ENCODE measurements around the gene CCL18.
"Not testable (repeated sequence)": the region's sequence is repeated elsewhere in the genome, so short reads cannot be mapped to it uniquely, and the experiment has no call there.

Gene CCL18

GRCh38 chr17:36063786-36064541 lies at the start of gene CCL18:
Gene CCL18, plus strand, starts transcription at chr17:36064272. Its CDS starts 71 bp downstream, at chr17:36064343.
- DNase-seq = no peak

GRCh38 chr17:36014946-36015345 lies 49.1 kb upstream of the CCL18 start:
- DNase-seq = no peak

GRCh38 chr17:36015895-36016294 lies 48.2 kb upstream of the CCL18 start:
- not testable (repeated sequence) for DNase-seq

GRCh38 chr17:36016555-36016954 lies 47.5 kb upstream of the CCL18 start:
- no peak for DNase-seq

- no peak for DNase-seq
Measured at GRCh38 chr17:36017799-36018198, 46.3 kb upstream of the CCL18 start, which contains the start of gene CCL23. Gene CCL23, minus strand, starts transcription at chr17:36017972. Its CDS starts 75 bp downstream, at chr17:36017897.

GRCh38 chr17:36019423-36019822 lies 44.6 kb upstream of the CCL18 start:
- no peak for DNase-seq

GRCh38 chr17:36024106-36024869 lies 39.8 kb upstream of the CCL18 start:
- no peak for DNase-seq

- DNase-seq = no peak
Measured at GRCh38 chr17:36027761-36028160, 36.3 kb upstream of the CCL18 start.

GRCh38 chr17:36030956-36031355 lies 33.1 kb upstream of the CCL18 start:
- no peak for DNase-seq

- no peak for DNase-seq
Measured at GRCh38 chr17:36034127-36034526, 29.9 kb upstream of the CCL18 start.

- DNase-seq = no peak
Measured at GRCh38 chr17:36036235-36036634, 27.8 kb upstream of the CCL18 start.

- DNase-seq = no peak
Measured at GRCh38 chr17:36048066-36048465, 16.0 kb upstream of the CCL18 start.

- no peak for DNase-seq
Measured at GRCh38 chr17:36049643-36050042, 14.4 kb upstream of the CCL18 start.

- DNase-seq = no peak
Measured at GRCh38 chr17:36055171-36055570, 8.9 kb upstream of the CCL18 start.

GRCh38 chr17:36055921-36056520 lies 8.1 kb upstream of the CCL18 start:
- no peak for DNase-seq

GRCh38 chr17:36057911-36058310 lies 6.2 kb upstream of the CCL18 start:
- no peak for DNase-seq

- no peak for DNase-seq
Measured at GRCh38 chr17:36059406-36059805, 4.7 kb upstream of the CCL18 start.

GRCh38 chr17:36060816-36061215 lies 3.3 kb upstream of the CCL18 start:
- no peak for DNase-seq

- DNase-seq = no peak
Measured at GRCh38 chr17:36066365-36066985, 2.4 kb downstream of the CCL18 start.

- no peak for DNase-seq
Measured at GRCh38 chr17:36068524-36068923, 4.5 kb downstream of the CCL18 start.

- DNase-seq = no peak
Measured at GRCh38 chr17:36069136-36069535, 5.1 kb downstream of the CCL18 start.

- DNase-seq = no peak
Measured at GRCh38 chr17:36070427-36070826, 6.4 kb downstream of the CCL18 start.

- no peak for DNase-seq
Measured at GRCh38 chr17:36071751-36072150, 7.7 kb downstream of the CCL18 start.

Data from stimulated activated CD4-positive, alpha-beta T cell treated with anti-CD3 and anti-CD28 coated beads, Interleukin-15, amount 100 ng/mL, for 24 hours (primary cell).